NOMO-1 treated with dmso at 0.1 percent for 144 hours (cell line): Measurements from ENCODE around the gene POLR2M.
A peak's percentile ranks its signal among the peaks of the same experiment; 100 is the strongest.

ENCODE experiments used
- DNase-seq: peaks from one replicate; lab custom pipeline; 2025; ENCODE audit not compliant: unreplicated experiment; lab: John Stamatoyannopoulos, UW

Gene POLR2M

DNA sequence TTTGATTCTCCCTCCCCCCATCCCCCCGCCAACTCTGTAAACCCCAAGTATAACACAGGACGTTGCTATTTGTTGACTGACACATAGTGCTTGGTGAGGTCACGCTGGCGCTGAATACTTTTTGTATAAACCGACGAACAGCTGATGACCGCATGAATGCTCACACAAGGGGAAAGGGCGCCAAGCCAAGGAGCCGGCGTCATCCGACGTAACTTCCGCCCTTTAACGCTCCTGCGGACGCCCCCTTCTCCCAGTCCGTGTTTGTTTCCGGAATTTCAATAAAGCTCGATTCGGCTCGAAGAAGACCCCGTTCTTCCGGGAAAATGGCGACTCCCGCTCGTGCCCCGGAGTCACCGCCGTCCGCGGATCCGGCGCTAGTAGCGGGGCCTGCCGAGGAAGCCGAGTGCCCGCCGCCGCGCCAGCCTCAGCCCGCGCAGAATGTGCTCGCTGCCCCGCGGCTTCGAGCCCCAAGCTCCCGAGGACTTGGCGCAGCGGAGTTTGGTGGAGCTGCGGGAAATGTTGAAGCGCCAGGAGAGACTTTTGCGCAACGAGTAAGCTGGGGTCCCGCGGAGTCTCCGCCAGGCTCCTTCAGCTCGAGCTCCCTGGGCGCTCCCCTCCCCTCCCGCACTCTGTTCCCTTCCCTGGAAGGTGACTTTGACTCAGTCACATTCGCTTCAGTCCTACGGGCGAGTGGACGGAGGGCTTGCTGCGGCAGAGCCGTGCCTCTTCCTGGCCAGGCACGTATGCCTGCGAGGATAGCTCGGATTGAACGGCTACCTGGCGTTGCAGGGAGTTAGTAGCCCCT, at the start of gene POLR2M:
POLR2M (plus strand) TSS at position 310 of the 805 bp plus-strand sequence; CDS start at position 439, 129 bp downstream.
- DNase-seq, result peak; percentile 90

- no peak for DNase-seq
Measured at GRCh38 chr15:57657619-57658018, 48.9 kb upstream of the POLR2M start.

DNA sequence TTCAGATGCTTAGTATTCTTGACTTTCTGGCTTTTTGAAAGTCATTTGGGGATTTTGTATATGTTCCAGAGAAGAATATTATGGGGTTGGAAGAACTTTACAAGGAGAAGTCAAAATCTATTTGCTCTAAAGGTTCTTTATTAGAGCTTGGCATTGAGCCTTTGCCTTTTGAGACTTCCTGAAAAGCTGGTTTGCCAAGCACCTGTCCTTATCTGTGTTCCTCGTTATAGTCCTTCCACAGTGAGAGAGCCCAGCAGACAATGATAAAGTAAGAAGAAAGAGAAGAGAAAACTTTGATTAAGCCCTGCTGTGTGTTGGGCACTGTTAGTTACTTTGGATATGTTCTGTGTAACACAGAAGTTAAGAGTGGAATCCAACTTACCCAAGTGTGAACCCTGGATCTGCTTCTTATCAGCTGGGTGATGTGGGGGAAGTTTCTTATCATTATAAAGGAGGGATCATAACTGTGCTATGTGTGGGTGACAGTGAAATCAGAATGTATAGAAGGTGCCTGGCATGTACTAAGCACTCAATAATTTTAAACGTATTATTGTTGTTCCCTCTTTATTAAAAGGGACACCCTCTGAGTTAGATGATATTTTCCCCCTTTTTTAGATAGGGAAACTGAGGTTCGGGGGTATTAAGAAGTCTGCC, 44.3 kb upstream of the POLR2M start:
- DNase-seq, result no peak

GRCh38 chr15:57662802-57663201, 43.7 kb upstream of the POLR2M start:
- no peak for DNase-seq

DNA sequence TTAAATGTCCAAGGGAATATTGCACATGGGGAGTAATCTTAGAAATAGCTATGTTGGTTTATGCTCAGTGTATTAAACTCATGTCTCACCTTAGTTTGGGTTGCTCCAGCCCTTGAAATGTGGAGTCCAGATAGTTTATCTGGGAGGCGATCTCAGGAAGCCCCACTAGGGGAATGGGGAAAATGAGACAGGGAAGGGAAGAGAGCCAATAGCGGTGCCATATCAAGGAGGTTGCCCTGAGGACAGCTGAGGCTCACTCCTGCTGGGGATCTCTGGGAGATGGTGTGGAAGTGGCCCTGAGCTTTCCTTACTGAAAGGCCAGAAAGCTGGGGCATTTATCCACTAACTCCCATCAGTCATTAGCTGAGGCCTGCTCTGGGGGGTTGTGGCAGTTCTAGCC, 43.3 kb upstream of the POLR2M start:
- DNase-seq, result no peak

DNA sequence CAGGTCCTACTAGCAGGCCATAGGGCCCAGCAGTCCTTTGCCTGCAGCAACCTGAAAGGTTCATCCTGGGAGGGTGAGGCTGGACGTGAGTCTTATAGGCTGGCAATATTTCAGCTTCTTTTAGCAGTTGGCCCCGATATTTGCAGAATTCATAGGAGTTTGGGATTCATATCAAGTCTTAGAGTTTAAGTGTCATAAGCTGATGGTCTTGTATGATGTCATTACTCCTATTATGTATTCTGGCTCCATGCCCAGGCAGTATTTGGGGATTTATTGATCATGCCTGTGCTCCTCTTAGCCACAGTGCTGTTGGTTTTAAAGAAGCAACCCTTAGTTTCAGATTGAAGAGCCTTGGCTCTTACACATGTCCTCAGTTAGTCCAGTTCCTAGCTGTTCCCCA, 41.3 kb upstream of the POLR2M start:
- no peak for DNase-seq

DNA sequence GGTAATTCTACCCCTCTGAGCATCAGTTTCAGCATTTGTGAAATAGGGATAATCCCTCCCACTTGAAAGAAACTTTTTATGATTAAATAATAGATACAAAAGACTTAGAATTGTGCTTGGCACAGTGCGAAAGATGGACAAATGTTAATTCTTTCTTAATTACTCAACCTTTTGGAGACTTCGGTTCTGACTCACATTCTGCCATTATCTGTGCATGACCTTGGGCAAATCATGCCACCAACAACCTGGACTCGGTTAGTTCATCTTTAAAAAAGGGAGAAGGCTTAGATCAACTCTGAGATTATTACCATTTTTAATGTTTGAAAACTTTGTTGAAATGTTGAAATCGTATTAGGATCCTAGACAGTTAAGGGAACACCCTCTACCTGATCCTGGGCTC, 40.6 kb upstream of the POLR2M start:
- no peak for DNase-seq

GRCh38 chr15:57667171-57667849, 39.2 kb upstream of the POLR2M start:
- no peak for DNase-seq

- no peak for DNase-seq
Measured at GRCh38 chr15:57668016-57668415, 38.5 kb upstream of the POLR2M start.

DNA sequence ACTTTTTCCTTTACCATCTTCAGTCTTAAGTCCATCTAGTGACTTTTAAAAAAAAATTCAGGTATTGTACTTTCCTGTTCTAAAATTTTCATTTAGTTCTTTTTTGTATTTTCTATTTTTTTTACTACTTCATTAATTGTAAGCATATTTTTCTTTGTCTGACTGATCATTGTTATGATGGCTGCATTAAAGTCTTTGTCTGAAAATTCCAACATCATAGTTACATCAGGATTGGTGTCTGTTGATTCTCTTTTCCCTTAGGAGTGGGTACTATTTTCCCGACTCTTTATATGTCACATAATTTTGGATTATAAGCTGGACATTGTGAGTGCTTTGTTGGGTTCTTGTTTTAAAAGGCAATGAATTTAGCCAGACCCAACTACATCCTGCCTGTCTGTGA, 34.9 kb upstream of the POLR2M start:
- no peak for DNase-seq

DNA sequence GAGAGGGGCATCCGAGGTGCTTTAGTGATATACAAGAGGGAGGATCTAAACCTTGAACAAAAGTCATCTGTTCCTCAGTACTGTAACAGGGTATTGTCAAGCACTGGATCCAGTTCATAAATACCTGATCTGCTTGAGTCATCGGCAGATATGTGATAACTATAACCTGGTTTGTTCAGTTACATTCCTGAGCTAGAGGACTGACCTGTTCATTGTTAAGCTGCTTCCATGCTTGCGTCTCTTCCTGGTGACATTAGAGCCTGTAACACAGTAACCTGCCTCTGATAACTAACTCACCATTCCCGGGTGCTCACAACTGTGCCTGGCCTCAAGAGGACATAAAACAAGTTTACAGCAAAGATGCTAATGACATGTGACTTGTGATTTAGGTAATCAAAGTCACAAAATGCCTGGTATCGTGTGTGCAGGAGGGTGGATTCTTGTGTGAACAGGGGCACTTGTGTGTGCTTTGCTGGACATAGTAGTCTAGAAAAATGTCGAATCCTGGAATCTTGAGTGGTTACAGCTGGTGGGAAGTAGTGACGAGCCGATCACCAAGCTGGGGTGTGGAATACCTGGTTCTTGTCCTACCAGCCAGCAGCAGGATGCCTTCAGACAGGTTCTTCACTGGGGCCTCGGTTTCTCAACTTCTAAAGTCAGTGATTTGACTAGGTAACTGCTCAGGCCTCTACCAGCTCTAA, 30.9 kb upstream of the POLR2M start:
- no peak for DNase-seq

- no peak for DNase-seq
Measured at GRCh38 chr15:57676585-57676984, 29.9 kb upstream of the POLR2M start.

DNA sequence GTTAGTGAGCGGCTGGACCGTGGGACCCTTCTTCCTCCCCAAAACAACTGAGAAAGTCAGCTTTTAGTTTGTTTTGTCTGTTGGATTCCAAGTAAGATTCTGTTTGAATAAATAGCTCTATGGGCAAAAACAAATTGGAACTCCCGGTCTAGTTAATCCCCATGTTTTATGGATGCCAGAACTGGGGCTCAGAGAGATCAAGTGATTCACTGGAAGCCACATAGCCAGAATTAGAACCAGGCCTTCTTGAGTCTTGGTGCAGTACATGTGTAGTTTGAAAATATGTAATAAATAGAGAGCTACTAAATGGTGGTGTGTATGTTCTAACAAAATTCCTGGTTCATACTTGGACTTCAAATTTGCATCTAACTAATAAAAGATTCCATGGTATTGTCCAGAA, 29.3 kb upstream of the POLR2M start:
- no peak for DNase-seq

GRCh38 chr15:57680021-57680420, 26.5 kb upstream of the POLR2M start:
- DNase-seq, result no peak

GRCh38 chr15:57681011-57681410, 25.5 kb upstream of the POLR2M start:
- DNase-seq, result no peak

GRCh38 chr15:57683481-57683880, 23.0 kb upstream of the POLR2M start:
- DNase-seq, result no peak

- DNase-seq, result no peak
Measured at GRCh38 chr15:57684491-57685151, 21.9 kb upstream of the POLR2M start.

DNA sequence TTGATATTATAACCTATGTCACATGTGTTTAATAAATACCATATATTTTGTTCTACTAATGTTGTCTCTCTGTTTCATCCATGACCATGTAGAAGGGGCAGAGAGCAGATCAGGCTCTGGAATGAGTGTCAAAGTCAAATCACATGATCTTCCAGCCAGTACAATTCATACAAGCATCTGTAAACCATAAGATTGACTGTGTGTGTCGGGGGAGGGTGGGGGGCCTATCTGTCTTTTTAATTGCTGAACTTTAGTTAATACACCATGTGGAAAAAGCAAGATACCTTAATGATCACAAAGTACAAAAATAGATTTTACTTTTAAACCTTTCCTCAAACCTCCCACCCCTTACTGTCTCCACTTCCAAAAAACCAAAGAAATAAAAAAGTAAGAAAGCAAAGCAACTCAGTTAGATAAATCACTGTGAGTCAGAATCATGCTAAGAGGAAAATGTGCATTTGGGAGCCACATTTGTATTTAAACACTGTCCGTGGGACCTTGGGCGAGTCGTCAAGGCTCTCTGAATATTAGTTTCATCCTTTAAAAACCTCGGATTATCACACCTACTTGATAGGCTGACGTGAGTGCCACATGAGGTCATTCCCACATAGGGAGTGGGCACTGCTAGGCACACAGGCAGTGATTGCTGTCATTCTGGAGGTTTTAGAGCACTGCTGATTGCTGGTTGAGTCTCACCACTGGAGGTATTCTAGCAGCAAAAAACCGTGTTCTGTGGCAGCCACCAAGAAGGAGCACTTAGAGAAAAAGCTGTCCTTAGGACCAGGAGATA, 21.0 kb upstream of the POLR2M start:
- no peak for DNase-seq

DNA sequence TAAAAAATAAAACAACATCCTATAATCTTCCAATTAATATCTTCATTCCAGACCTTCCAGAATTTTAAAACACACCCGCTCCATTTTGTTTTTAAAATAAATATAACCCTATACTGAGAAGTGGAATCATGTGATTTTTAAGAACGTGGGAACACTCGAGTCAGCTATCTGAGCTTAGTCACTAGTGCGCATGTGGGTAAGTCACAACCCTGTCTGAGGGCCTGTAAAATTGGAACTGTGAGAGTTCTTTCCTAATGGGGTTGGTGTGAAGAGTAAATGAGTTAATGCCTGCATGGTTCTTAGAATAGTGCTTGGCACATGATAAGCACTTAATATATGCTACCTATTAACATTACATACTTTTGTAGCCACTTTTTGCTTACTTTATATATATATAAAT, 19.9 kb upstream of the POLR2M start:
- no peak for DNase-seq

DNA sequence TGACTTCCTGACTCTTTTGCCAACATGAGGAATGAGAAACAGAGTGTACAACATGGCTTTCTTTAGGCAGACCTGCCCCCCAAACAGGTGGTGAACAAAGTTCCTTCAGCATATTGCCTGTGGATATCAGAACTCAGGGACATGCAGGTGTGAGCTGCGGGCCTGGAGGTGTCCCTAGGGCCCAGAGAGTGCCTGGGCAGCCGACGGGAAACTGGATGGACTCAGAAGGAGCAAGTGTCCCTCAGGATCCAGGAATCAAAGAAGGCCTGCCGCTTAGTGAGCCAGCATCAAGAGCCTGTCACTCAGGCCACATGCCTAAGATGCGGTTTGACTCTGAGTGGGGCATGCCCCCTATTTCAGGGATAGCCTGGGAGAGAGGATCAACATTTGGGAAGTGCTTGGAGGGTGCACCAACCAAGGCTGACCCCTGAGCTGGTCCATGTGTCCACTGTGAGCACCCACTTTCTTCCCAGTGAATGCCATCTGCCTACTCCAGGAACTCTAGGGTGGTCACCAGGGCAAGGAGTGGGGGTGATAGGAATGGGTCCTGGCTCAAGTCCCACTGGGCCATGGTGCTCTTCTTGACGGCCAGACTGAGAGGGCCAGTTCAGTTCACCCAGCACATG, 16.1 kb upstream of the POLR2M start:
- no peak for DNase-seq
